HAP-1 (cell line): Measurements from ENCODE around the gene B4GAT1.
"Not testable (repeated sequence)": the region's sequence is repeated elsewhere in the genome, so short reads cannot be mapped to it uniquely, and the experiment has no call there.

Experiments
- DNase-seq, 2 experiments: peaks; one replicate each; pipeline ENCODE4 v3.0.0-alpha.2; 2016 to 2020; ENCODE audit warnings: low spot score in 2 of 2
- H3K27me3 ChIP-seq: fragments of 250-450 bp; sonication (Bioruptor Pico); 2 replicates; pipeline ENCODE4 v1.5.1; 2020; ENCODE audit warnings: low read depth, mild to moderate bottlenecking, moderate library complexity
- H3K36me3 ChIP-seq: fragments of 250-450 bp; sonication (Bioruptor Pico); replicated peaks from 2 replicates; pipeline ENCODE4 v1.5.1; 2020; ENCODE audit warnings: mild to moderate bottlenecking
- H3K4me1 ChIP-seq: fragments of 250-450 bp; sonication (Bioruptor Pico); 2 replicates; pipeline ENCODE4 v1.5.1; 2020; ENCODE audit warnings: mild to moderate bottlenecking
- H3K4me3 ChIP-seq: fragments of 250-450 bp; sonication (Bioruptor Pico); 2 replicates; pipeline ENCODE4 v1.5.1; 2020; ENCODE audit warnings: mild to moderate bottlenecking, moderate library complexity
- H3K9me3 ChIP-seq: fragments of 250-450 bp; sonication (Bioruptor Pico); 2 replicates; pipeline ENCODE4 v1.5.1; 2020; ENCODE audit warnings: mild to moderate bottlenecking, moderate library complexity
- in situ Hi-C: fragments of 300-500 bp; cut with MboI; formaldehyde crosslinking; loops from 3 replicates; pipeline ENCODE4 v1.14.3; 2020; ENCODE audit warnings: low sequenced_read_pairs, inconsistent platforms, mixed read lengths

The B4GAT1 gene

GRCh38 chr11:66327171-66328030 is 20.0 kb downstream of the B4GAT1 start:
- Histone ChIP-seq H3K4me3 (no peak overlapping the region), H3K27me3 (no peaks in the 10 kb centered on the region), H3K36me3 (no peaks in the 10 kb centered on the region), H3K4me1 (no peaks in the 10 kb centered on the region), H3K9me3 (no peaks in the 10 kb centered on the region)
- no peak for DNase-seq
- in situ Hi-C loops = no loop called here

GRCh38 chr11:66326261-66327111 is 20.9 kb downstream of the B4GAT1 start:
- no peak overlapping the region for H3K4me3 ChIP-seq
- H3K9me3 ChIP-seq = no peaks in the 10 kb centered on the region
- DNase-seq = no peak
- no peaks in the 10 kb centered on the region for H3K36me3 ChIP-seq
- in situ Hi-C loops = no loop called here
- H3K27me3 ChIP-seq = no peaks in the 10 kb centered on the region
- H3K4me1 ChIP-seq = no peaks in the 10 kb centered on the region

- Histone ChIP-seq H3K36me3 (no peaks in the 10 kb centered on the region), H3K4me1 (no peaks in the 10 kb centered on the region), H3K9me3 (no peaks in the 10 kb centered on the region), H3K4me3 (no peak overlapping the region), H3K27me3 (no peaks in the 10 kb centered on the region)
- in situ Hi-C loops = no loop called here
- no peak for DNase-seq
Observed at GRCh38 chr11:66325263-66325671, 22.2 kb downstream of the B4GAT1 start.

- no peaks in the 10 kb centered on the region for H3K27me3 ChIP-seq
- H3K4me1 ChIP-seq = no peaks in the 10 kb centered on the region
- no peak overlapping the region for H3K4me3 ChIP-seq
- no peak for DNase-seq
- no peaks in the 10 kb centered on the region for H3K9me3 ChIP-seq
- no peaks in the 10 kb centered on the region for H3K36me3 ChIP-seq
- in situ Hi-C loops = no loop called here
Observed at GRCh38 chr11:66324664-66325063, 22.8 kb downstream of the B4GAT1 start.

GRCh38 chr11:66323684-66324083 is 23.7 kb downstream of the B4GAT1 start:
- DNase-seq = no peak
- in situ Hi-C loops = no loop called here
- H3K4me3 ChIP-seq = no peak overlapping the region
- no peaks in the 10 kb centered on the region; the same call in 1 of the 2 replicates for H3K9me3 ChIP-seq
- no peaks in the 10 kb centered on the region for H3K36me3 ChIP-seq
- H3K4me1 ChIP-seq = no peaks in the 10 kb centered on the region
- no peaks in the 10 kb centered on the region for H3K27me3 ChIP-seq

- H3K9me3 ChIP-seq = no peaks in the 10 kb centered on the region; the same call in 1 of the 2 replicates
- DNase-seq = no peak
- in situ Hi-C loops = no loop called here
- H3K4me1 ChIP-seq = no peaks in the 10 kb centered on the region
- no peaks in the 10 kb centered on the region for H3K36me3 ChIP-seq
- no peaks in the 10 kb centered on the region for H3K27me3 ChIP-seq
- H3K4me3 ChIP-seq = no peak overlapping the region
Observed at GRCh38 chr11:66322732-66323427, 24.5 kb downstream of the B4GAT1 start.

GRCh38 chr11:66321606-66322005 is 25.8 kb downstream of the B4GAT1 start:
- in situ Hi-C loops = no loop called here
- H3K4me1 ChIP-seq = no peaks in the 10 kb centered on the region
- DNase-seq = no peak

GRCh38 chr11:66320748-66321147 is 26.7 kb downstream of the B4GAT1 start:
- H3K9me3 ChIP-seq, H3K36me3 ChIP-seq, in situ Hi-C loops, H3K27me3 ChIP-seq, H3K4me3 ChIP-seq, DNase-seq, H3K4me1 ChIP-seq: not testable (repeated sequence)

More at GRCh38 chr11:66321606-66322005, 25.8 kb downstream of the B4GAT1 start:
- Histone ChIP-seq H3K9me3 (no peaks in the 10 kb centered on the region; the same call in 1 of the 2 replicates), H3K36me3 (no peaks in the 10 kb centered on the region), H3K27me3 (no peaks in the 10 kb centered on the region), H3K4me3 (no peak overlapping the region)

GRCh38 chr11:66320289-66320688 is 27.1 kb downstream of the B4GAT1 start:
- H3K4me1 ChIP-seq, H3K4me3 ChIP-seq, in situ Hi-C loops, H3K9me3 ChIP-seq, H3K36me3 ChIP-seq, DNase-seq, H3K27me3 ChIP-seq: not testable (repeated sequence)

GRCh38 chr11:66318600-66318970 is 28.8 kb downstream of the B4GAT1 start:
- H3K27me3 ChIP-seq = no peaks in the 10 kb centered on the region
- H3K4me3 ChIP-seq = no peak overlapping the region
- H3K4me1 ChIP-seq = no peaks in the 10 kb centered on the region
- in situ Hi-C loops = no loop called here
- no peaks in the 10 kb centered on the region for H3K36me3 ChIP-seq
- no peaks in the 10 kb centered on the region; the same call in 1 of the 2 replicates for H3K9me3 ChIP-seq
- no peak for DNase-seq

GRCh38 chr11:66317723-66318599 is 29.5 kb downstream of the B4GAT1 start:
- no peak for DNase-seq
- in situ Hi-C loops = no loop called here
- Histone ChIP-seq H3K27me3 (no peaks in the 10 kb centered on the region), H3K9me3 (no peaks in the 10 kb centered on the region; the same call in 1 of the 2 replicates), H3K36me3 (no peaks in the 10 kb centered on the region), H3K4me1 (peaks cover 4% of the 10 kb centered on the region), H3K4me3 (no peak overlapping the region)

GRCh38 chr11:66317322-66317722 is 30.1 kb downstream of the B4GAT1 start:
- no peaks in the 10 kb centered on the region for H3K36me3 ChIP-seq
- DNase-seq = no peak
- H3K27me3 ChIP-seq = no peaks in the 10 kb centered on the region
- H3K4me3 ChIP-seq = no peak overlapping the region
- in situ Hi-C loops = no loop called here
- peaks cover 4% of the 10 kb centered on the region for H3K4me1 ChIP-seq
- H3K9me3 ChIP-seq = no peaks in the 10 kb centered on the region; the same call in 1 of the 2 replicates

GRCh38 chr11:66316849-66317251 is 30.6 kb downstream of the B4GAT1 start, which contains the start of gene CD248:
Gene CD248 (minus strand): TSS chr11:66317044. CDS start chr11:66317027, 17 bp downstream.
- in situ Hi-C loops = no loop called here
- Histone ChIP-seq H3K9me3 (no peaks in the 10 kb centered on the region; the same call in 1 of the 2 replicates), H3K36me3 (no peaks in the 10 kb centered on the region), H3K27me3 (no peaks in the 10 kb centered on the region), H3K4me1 (peaks cover 4% of the 10 kb centered on the region), H3K4me3 (no peak within 1 kb of the TSS)
- DNase-seq = no peak
